Epithelial cell of esophagus (primary cell): Measurements from ENCODE around the gene PDK4.

Experiments
- DNase-seq: peaks from one replicate; pipeline ENCODE4 v3.0.0; 2010; ENCODE audit warnings: low read depth
- H3K4me3 ChIP-seq: 2 replicates; pipeline ENCODE4 v1.5.1; 2011; ENCODE audit warnings: mild to moderate bottlenecking, low read length, control low read depth
- TF ChIP-seq, protein P1 (sequence below): IDR thresholded peaks from 2 replicates; pipeline ENCODE4 v1.5.1; 2011; ENCODE audit warnings: low read depth, mild to moderate bottlenecking, low read length, control low read depth, inconsistent platforms; ENCODE audit not compliant: insufficient read depth; ENCODE audit errors: missing control alignments

The PDK4 gene

DNA sequence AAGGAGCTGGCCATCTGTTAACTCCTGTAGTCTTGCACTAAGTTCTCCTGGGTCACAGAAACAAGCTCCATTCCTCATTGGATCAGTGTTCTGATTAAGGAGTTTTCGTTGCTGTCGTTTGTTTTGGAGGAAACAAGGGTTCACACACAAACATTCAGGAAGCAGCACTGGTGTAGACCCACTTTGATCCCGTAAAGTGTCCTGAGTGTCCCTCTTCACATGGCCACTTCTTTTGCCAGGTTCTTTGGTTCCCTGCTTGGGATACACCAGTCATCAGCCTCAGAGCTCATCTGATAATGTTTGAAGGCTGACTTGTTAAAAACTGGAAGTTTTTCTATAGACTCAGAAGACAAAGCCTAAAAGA lies 10.9 kb downstream of the PDK4 start:
- TF ChIP-seq, protein P1, sequence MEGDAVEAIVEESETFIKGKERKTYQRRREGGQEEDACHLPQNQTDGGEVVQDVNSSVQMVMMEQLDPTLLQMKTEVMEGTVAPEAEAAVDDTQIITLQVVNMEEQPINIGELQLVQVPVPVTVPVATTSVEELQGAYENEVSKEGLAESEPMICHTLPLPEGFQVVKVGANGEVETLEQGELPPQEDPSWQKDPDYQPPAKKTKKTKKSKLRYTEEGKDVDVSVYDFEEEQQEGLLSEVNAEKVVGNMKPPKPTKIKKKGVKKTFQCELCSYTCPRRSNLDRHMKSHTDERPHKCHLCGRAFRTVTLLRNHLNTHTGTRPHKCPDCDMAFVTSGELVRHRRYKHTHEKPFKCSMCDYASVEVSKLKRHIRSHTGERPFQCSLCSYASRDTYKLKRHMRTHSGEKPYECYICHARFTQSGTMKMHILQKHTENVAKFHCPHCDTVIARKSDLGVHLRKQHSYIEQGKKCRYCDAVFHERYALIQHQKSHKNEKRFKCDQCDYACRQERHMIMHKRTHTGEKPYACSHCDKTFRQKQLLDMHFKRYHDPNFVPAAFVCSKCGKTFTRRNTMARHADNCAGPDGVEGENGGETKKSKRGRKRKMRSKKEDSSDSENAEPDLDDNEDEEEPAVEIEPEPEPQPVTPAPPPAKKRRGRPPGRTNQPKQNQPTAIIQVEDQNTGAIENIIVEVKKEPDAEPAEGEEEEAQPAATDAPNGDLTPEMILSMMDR: no peak
- no peak overlapping the region for H3K4me3 ChIP-seq
- no peak for DNase-seq

DNA sequence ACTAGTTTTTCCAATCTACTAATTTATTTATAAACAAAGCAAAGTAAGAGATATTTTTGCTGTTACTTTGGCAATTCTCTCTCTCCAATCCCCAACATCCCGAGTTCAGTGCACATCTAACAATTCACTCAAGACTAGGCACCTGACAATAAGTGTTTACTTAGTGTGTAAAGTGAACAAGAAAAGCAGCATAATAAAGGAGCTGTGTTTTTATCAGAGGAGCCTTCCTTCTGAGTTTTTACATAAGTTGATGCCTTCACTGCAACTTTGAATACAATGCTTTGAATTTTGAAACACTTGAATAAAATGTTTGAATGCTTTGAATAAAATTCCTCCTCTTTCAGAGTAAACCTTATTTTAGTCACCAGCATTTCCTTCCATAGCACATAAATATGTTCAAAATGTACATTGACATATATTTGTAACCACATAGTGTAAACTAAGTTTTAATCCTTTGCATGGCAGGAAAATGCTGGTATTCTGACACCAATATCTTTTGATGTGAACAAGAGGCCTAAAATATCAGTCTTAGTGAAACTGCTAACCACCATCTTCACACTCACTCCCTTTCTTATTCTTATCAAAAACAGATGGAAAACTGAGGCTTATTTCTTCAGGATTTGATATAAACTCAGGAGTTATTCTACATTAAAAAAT lies 11.4 kb downstream of the PDK4 start:
- DNase-seq: no peak
- no peak overlapping the region for H3K4me3 ChIP-seq

DNA sequence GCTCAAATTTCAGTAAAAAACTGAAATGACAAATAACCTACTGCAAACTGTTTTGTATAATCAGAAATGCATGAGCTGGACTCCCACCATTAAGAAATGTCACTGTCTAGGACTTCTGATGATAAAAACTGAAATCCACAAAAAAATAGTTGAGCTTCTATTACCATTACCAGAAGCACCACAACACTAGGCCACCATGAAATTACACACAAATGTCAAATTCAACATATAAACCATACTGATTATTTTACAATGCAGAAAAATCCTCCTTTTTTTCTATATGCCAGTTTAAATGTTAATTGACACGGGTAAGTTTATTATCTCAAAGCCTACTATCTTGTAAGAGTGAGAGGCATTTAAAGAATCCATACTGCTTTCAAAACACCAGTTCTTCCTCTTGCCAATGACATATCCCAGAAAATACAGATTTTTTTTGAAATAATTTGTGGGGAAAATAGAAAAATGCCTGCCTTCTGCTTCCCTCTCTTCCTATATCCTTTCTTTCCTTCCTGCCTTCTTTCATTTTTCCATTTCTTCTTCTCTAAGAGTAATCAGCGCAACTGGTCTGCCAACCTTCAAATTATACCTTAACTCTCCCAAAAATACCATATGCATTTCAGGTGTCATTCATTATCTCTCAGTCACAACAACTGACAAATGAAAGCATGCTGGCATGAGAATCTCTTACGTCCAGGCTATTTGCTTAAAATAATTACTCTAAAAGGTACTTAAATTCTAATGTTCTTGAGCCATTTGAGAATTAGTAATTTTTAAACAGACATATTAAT lies 12.3 kb downstream of the PDK4 start:
- DNase-seq: no peak
- H3K4me3 ChIP-seq: no peak overlapping the region
- TF ChIP-seq, protein P1: no peak

More for the DNA sequence above, 11.4 kb downstream of the PDK4 start:
- TF ChIP-seq, protein P1: no peak

DNA sequence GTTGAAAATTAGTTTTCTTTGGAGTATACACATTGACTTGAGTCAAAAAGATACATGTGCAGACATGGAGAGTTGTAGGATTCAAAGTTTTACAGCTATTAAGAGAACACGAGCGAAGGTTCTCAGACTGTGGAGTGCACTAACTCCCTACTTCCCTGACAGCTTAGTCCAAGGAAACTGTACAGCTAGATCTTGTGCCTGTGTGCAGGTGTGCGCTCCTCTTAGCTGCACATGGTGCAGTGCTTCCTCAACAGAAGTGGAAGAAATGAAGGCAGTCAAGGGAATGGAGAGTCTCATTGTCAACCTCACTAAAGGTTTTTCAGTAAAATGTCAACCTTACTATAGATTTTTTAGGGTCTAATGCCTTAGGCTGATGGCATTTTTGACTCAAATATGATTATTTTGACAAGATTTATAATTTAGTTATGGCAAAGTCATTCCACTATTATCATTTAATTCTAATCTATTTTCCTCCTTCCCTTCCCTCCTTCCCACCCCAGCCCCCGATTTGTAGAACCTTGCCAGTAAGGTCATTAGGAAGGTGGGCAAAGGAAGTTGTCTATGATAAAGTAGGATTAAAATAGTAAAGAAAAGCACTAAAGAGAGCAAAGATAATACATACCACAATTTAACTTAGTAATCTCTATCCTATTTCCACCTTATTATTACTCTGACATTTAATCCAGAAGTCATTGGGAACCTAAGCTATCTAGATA lies 13.6 kb downstream of the PDK4 start:
- TF ChIP-seq, protein P1: no peak
- H3K4me3 ChIP-seq: no peak overlapping the region
- DNase-seq: no peak

DNA sequence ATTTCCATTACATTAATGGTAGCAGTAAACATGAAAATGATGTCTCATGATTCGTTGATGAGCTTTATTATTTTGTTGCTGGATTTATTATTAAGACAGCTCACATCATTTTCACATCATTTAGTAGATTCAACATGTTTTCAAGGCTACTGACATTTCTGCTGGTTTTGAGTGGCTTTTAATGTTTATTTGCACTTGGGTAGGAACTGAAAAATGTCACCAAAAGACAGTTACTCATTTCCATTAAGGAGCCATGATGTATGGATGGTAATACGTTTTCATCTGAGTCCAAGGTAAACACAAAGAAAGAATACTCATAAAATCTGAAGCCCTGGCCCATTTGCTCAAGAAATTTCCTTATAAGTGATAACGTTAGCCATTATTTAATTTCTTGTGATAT lies 14.8 kb downstream of the PDK4 start:
- no peak for DNase-seq
- TF ChIP-seq, protein P1: no peak
- H3K4me3 ChIP-seq: no peak overlapping the region

DNA sequence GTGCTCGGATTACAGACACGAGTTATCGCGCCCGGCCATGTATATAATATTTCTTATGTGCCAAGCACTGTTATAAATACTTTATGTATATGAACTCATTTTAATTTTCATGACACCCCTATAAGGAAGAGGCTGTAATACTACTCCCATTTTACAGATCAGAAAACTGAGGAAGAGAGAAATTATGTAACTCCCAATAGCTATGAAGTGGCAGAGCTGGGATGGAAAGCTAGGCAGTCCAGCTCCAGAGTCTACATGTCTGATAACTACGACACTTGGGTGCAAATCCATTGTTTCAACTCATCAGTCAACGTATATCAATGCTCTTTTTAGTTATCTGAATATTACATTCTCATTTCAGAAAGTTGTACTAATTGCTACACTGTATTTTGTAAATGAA lies 17.0 kb downstream of the PDK4 start:
- TF ChIP-seq, protein P1: no peak
- no peak for DNase-seq
- no peak overlapping the region for H3K4me3 ChIP-seq
